Upper lobe of left lung (tissue), 6 donors: ENCODE data around the gene ANKMY2. TPM values are rescaled to one million over a fixed set of nuclear protein-coding genes. Genes with fewer than 3 reads are reported as not detected.

Source experiments
- ATAC-seq, 2 donors: fragments of 200-7000 bp; cut with Tn5 transposase; one replicate each; pipeline ENCODE4 v1.9.1; 2022; ENCODE audit warnings: mild to moderate bottlenecking in 2 of 2, moderate library complexity in 2 of 2; ENCODE audit not compliant: low FRiP score in 2 of 2
- DNase-seq, 2 donors: peaks; one replicate each; pipeline ENCODE4 v3.0.0-alpha.2; 2019 to 2020
- H3K27ac ChIP-seq, 4 donors: fragments of 200-600 bp; sonication (generic); one replicate each; pipeline ENCODE4 v1.5.1; 2016 to 2019
- H3K27me3 ChIP-seq, 4 donors: fragments of 200-600 bp; sonication (generic); one replicate each; pipeline ENCODE4 v1.5.1; 2017 to 2019
- H3K36me3 ChIP-seq, 4 donors: fragments of 200-600 bp; sonication (generic); one replicate each; pipeline ENCODE4 v1.5.1; 2016 to 2019
- H3K4me1 ChIP-seq, 4 donors: fragments of 200-600 bp; sonication (generic); one replicate each; pipeline ENCODE4 v1.5.1; 2018 to 2019
- H3K4me3 ChIP-seq, 4 donors: fragments of 200-600 bp; sonication (generic); one replicate each; pipeline ENCODE4 v1.5.1; 2017 to 2019; ENCODE audit warnings: mild to moderate bottlenecking in 2 of 4, moderate library complexity in 1 of 4
- H3K9me3 ChIP-seq, 4 donors: fragments of 200-600 bp; sonication (generic); one replicate each; pipeline ENCODE4 v1.5.1; 2018 to 2019
- CTCF ChIP-seq, 6 experiments: fragments of 450-650 bp in 4 of 6; fragments of 200-600 bp in 2 of 6; sonication (generic) in 2 of 6; IDR thresholded peaks; one replicate each; pipeline ENCODE4 v1.5.1; 2016 to 2019; ENCODE audit warnings: antibody characterized with exemption in 6 of 6
- EP300 ChIP-seq, 4 donors: sonication (generic); formaldehyde crosslinking; IDR thresholded peaks; one replicate each; pipeline ENCODE4 v1.5.1; 2017; ENCODE audit warnings: antibody characterized with exemption in 4 of 4, control low read depth in 2 of 4
- POLR2A ChIP-seq, 4 donors: fragments of 450-650 bp; IDR thresholded peaks; one replicate each; pipeline ENCODE4 v1.5.1; 2016 to 2017; ENCODE audit warnings: antibody characterized with exemption in 4 of 4, mild to moderate bottlenecking in 2 of 4
- POLR2AphosphoS5 ChIP-seq, 2 donors: sonication (generic); formaldehyde crosslinking; IDR thresholded peaks; one replicate each; pipeline ENCODE4 v1.5.1; 2017; ENCODE audit warnings: antibody characterized with exemption in 2 of 2
- WGBS, 2 donors: methylation state at CpG; one replicate each; pipeline ENCODE4 v1.1.5; 2017 to 2018; 5-methylcytosine and 5-hydroxymethylcytosine counted together
- total RNA-seq, 6 donors: library from RNA; depleted of rRNA in 4 of 6; stranded (reverse); fragments of >200 nt in 4 of 6; gene quantifications; one replicate each; pipeline versions ENCODE4 v1.1.0 to v1.2.1, GENCODE V29; 2016 to 2021
- donor health status: DM: no; HTN: no; CAD: no; lungs with moderate emphysema.
- donor health status: DM: no; HTN: yes; CAD: no; lungs with severe emphysema.

Gene ANKMY2
- total RNA-seq, 6 donors from 2014 or later: 5.8 to 16.3 (median 12.7) TPM

GRCh38 chr7:16561943-16562342 lies 83.6 kb downstream of the ANKMY2 start:
- TF ChIP-seq POLR2A (IDR thresholded peaks at IDR 0.05) (no peak), EP300 (IDR thresholded peaks at IDR 0.05) (no peak), POLR2AphosphoS5 (IDR thresholded peaks at IDR 0.05) (no peak), CTCF (IDR thresholded peaks at IDR 0.05) (no peak)
- Histone ChIP-seq H3K9me3 (no peaks in the 10 kb centered on the region), H3K4me1 (peaks cover 0 to 6% (median 5%) of the 10 kb centered on the region in 4 donors), H3K36me3 (no peaks in the 10 kb centered on the region), H3K27ac (no peak overlapping the region), H3K4me3 (no peak overlapping the region), H3K27me3 (no peaks in the 10 kb centered on the region)
- WGBS, 2 donors: 89 to 90% methylated on average over 3 of the region's 3 CpGs
- DNase-seq (no peak), ATAC-seq (no peak)

DNA sequence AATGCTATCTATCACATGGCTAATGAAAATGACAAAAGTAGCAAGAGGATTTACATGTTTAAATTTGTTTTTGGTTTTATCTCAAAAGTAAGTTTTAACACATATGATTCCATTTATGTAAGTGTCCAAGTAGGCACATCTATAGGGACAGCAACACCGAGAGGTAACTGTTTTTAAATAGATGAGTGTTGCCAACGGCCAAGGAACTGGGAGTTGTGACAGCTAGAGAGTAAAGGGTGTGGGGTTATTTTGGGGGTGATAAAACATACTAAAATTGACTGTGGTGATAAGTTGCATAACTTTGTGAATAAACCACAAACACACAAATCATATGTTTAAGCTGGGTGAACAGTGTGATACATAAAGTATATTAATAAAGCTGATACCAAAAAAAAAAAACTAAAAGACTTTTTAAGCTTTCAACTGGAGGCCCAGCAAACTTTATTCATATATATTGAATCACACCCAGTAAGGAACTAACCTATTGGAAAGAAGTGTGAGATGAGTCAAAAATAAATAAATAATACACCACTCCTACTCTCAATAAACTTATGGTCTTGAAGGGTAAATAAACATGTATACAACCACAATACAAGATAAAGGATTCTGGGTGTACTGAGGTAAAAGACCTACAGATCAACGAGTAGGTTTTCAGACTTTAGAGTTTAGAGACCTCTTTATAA lies 85.9 kb downstream of the ANKMY2 start:
- ATAC-seq: no peak
- Histone ChIP-seq H3K9me3 (no peaks in the 10 kb centered on the region), H3K27me3 (no peaks in the 10 kb centered on the region), H3K4me1 (peaks cover 0 to 6% (median 2%) of the 10 kb centered on the region in 4 donors), H3K36me3 (no peaks in the 10 kb centered on the region), H3K27ac (no peak overlapping the region), H3K4me3 (no peak overlapping the region)
- no peak for TF ChIP-seq POLR2AphosphoS5 (IDR thresholded peaks at IDR 0.05)
- no peak for TF ChIP-seq POLR2A (IDR thresholded peaks at IDR 0.05)
- no peak for TF ChIP-seq EP300 (IDR thresholded peaks at IDR 0.05)
- no peak for TF ChIP-seq CTCF (IDR thresholded peaks at IDR 0.05)
- WGBS, 2 donors: 61 to 79% methylated on average over 3 of the region's 3 CpGs
- DNase-seq: no peak

DNA sequence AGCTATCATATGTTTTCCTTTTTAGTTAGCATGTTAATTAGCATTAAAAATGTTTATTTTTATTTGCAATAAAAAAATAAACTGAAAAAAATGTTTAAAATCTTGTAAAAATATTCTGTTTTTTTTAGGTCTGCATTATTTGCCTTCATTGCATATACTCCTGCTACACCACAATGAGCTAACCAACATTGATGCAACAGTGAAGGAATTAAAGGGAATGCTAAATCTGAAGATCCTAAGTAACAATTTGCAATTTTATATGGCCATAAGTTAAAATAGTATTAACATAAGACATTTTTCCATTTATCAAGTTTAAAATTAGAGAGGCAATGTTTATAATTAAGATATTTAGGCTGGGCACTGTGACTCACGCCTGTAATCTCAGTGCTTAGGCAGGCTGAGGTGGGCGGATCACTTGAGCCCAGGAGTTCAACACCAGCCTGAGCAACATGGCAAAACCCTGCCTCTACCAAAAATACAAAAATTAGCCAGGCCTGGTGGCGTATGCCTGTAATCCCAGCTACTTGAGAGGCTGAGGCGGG lies 86.7 kb downstream of the ANKMY2 start:
- 92 to 97% methylated on average over 4 of the region's 4 CpGs for WGBS, 2 donors
- no peaks in the 10 kb centered on the region for H3K36me3 ChIP-seq
- H3K4me3 ChIP-seq: no peak overlapping the region
- ATAC-seq (no peak), DNase-seq (no peak)
- TF ChIP-seq POLR2A (IDR thresholded peaks at IDR 0.05) (no peak), POLR2AphosphoS5 (IDR thresholded peaks at IDR 0.05) (no peak), EP300 (IDR thresholded peaks at IDR 0.05) (no peak), CTCF (IDR thresholded peaks at IDR 0.05) (no peak)
- H3K27ac ChIP-seq: no peak overlapping the region
- H3K27me3 ChIP-seq: no peaks in the 10 kb centered on the region
- H3K9me3 ChIP-seq: no peaks in the 10 kb centered on the region
- peaks cover 0 to 6% (median 0%) of the 10 kb centered on the region in 4 donors for H3K4me1 ChIP-seq

- Histone ChIP-seq H3K4me1 (no peaks in the 10 kb centered on the region), H3K27me3 (no peaks in the 10 kb centered on the region), H3K9me3 (no peaks in the 10 kb centered on the region), H3K27ac (no peak overlapping the region), H3K36me3 (no peaks in the 10 kb centered on the region), H3K4me3 (no peak overlapping the region)
- no peak for TF ChIP-seq EP300 (IDR thresholded peaks at IDR 0.05)
- TF ChIP-seq POLR2A (IDR thresholded peaks at IDR 0.05): no peak
- TF ChIP-seq CTCF (IDR thresholded peaks at IDR 0.05): no peak
- no peak for TF ChIP-seq POLR2AphosphoS5 (IDR thresholded peaks at IDR 0.05)
- DNase-seq (no peak), ATAC-seq (no peak)
- 70 to 77% methylated on average over 2 of the region's 2 CpGs for WGBS, 2 donors
Observed at GRCh38 chr7:16556359-16556758, 89.2 kb downstream of the ANKMY2 start.
